ENCODE data around the gene GIPC1. TPM values are rescaled to one million over a fixed set of nuclear protein-coding genes. Genes with fewer than 3 reads are reported as not detected.

The GIPC1 gene, protein sequence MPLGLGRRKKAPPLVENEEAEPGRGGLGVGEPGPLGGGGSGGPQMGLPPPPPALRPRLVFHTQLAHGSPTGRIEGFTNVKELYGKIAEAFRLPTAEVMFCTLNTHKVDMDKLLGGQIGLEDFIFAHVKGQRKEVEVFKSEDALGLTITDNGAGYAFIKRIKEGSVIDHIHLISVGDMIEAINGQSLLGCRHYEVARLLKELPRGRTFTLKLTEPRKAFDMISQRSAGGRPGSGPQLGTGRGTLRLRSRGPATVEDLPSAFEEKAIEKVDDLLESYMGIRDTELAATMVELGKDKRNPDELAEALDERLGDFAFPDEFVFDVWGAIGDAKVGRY
- 47.1 TPM for polyA plus RNA-seq (2013, experiment 1 of 2)
- polyA plus RNA-seq (2013, experiment 2 of 2) = 46.7 TPM

GRCh38 chr19:14496029-14496833, at the start of gene GIPC1:
GIPC1 (minus strand) TSS chr19:14496127; CDS start chr19:14482976, 13,151 bp downstream.
- no peak within 1 kb of the TSS for H2BK15ac ChIP-seq (replicated peaks; ENCODE audit: low read depth)
- H4K5ac ChIP-seq (ENCODE audit: low read length) = peak within 1 kb of the TSS; percentile 33
- H2AK5ac ChIP-seq (ENCODE audit: low read length) = peak within 1 kb of the TSS; percentile 69
- H3K4ac ChIP-seq (ENCODE audit: low read depth, low read length) = peak within 1 kb of the TSS; percentile 22
- no peak within 1 kb of the TSS for H3K23ac ChIP-seq (ENCODE audit: low read length)
- no peak within 1 kb of the TSS for H2BK5ac ChIP-seq (ENCODE audit: low read length)
- H3K79me1 ChIP-seq (ENCODE audit: low read length) = peaks cover 10% of the 10 kb centered on the region
- no peak within 1 kb of the TSS for H2BK120ac ChIP-seq (ENCODE audit: low read depth, low read length)
- H3K4me3 ChIP-seq (ENCODE audit: low read length) = peak within 1 kb of the TSS; percentile 69
- peak; percentile 99 for DNase-seq
- WGBS (ENCODE audit: extremely low coverage, insufficient coverage, low lambda C conversion rate) = no CpG with 5 or more reads among the region's 71 CpGs
- no peaks in the 10 kb centered on the region for H3K36me3 ChIP-seq (ENCODE audit: control insufficient read depth, insufficient read depth, low read length)
- H3K27me3 ChIP-seq (ENCODE audit: insufficient read depth, low read length, poor library complexity) = no peaks in the 10 kb centered on the region
- H3K9ac ChIP-seq (ENCODE audit: low read length) = peak within 1 kb of the TSS; percentile 77
- peaks cover 9% of the 10 kb centered on the region for H3K79me2 ChIP-seq (ENCODE audit: control insufficient read depth, insufficient read depth, low read length)
- H3K18ac ChIP-seq (ENCODE audit: low read length) = peak within 1 kb of the TSS; percentile 82
- H3K27ac ChIP-seq (ENCODE audit: low read depth, low read length) = no peak within 1 kb of the TSS
- peaks cover 2% of the 10 kb centered on the region for H3K4me1 ChIP-seq (ENCODE audit: control insufficient read depth, low read depth, low read length)
- no peak within 1 kb of the TSS for H4K8ac ChIP-seq (ENCODE audit: low read depth, low read length)
- H3K56ac ChIP-seq (ENCODE audit: low read length) = peak within 1 kb of the TSS; percentile 96
- peak within 1 kb of the TSS; percentile 88 for H3K4me2 ChIP-seq (ENCODE audit: low read length)

DNA sequence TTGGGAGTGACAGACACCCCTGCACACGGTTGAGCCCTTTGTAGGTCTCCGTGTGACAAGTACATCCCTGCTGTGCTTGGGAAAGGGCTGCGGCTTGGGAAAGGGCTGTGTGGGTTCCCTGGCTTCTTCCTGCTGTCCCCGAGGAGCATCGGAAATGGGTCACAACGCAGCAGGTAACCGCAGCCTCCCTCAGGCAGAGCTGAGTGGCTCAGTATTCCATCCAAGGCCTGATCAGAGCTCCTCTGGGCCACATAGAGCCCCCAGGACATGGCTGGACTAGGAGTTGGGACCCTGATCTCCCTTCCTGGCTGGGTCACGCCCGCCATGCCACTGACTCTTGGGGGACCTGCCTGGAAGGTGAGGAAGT, 49.8 kb upstream of the GIPC1 start:
- no peak overlapping the region for H3K23ac ChIP-seq (ENCODE audit: low read length)
- H3K4me2 ChIP-seq (ENCODE audit: low read length) = no peak overlapping the region
- H3K27me3 ChIP-seq (ENCODE audit: insufficient read depth, low read length, poor library complexity) = no peaks in the 10 kb centered on the region
- H2BK5ac ChIP-seq (ENCODE audit: low read length) = no peak overlapping the region
- no peak overlapping the region for H3K4ac ChIP-seq (ENCODE audit: low read depth, low read length)
- peaks cover 1% of the 10 kb centered on the region for H3K4me1 ChIP-seq (ENCODE audit: control insufficient read depth, low read depth, low read length)
- no CpG with 5 or more reads among the region's 9 CpGs for WGBS (ENCODE audit: extremely low coverage, insufficient coverage, low lambda C conversion rate)
- no peak overlapping the region for H3K56ac ChIP-seq (ENCODE audit: low read length)
- H3K27ac ChIP-seq (ENCODE audit: low read depth, low read length) = no peak overlapping the region
- no peak overlapping the region for H4K8ac ChIP-seq (ENCODE audit: low read depth, low read length)
- H2BK15ac ChIP-seq (replicated peaks; ENCODE audit: low read depth) = no peak overlapping the region
- H3K79me2 ChIP-seq (ENCODE audit: control insufficient read depth, insufficient read depth, low read length) = no peaks in the 10 kb centered on the region
- no peak overlapping the region for H3K9ac ChIP-seq (ENCODE audit: low read length)
- H3K4me3 ChIP-seq (ENCODE audit: low read length) = no peak overlapping the region
- no peak overlapping the region for H3K18ac ChIP-seq (ENCODE audit: low read length)
- no peak for DNase-seq
- peaks cover 13% of the 10 kb centered on the region for H3K79me1 ChIP-seq (ENCODE audit: low read length)
- no peak overlapping the region for H2AK5ac ChIP-seq (ENCODE audit: low read length)
- H4K5ac ChIP-seq (ENCODE audit: low read length) = no peak overlapping the region
- H3K36me3 ChIP-seq (ENCODE audit: control insufficient read depth, insufficient read depth, low read length) = no peaks in the 10 kb centered on the region
- H2BK120ac ChIP-seq (ENCODE audit: low read depth, low read length) = no peak overlapping the region

GRCh38 chr19:14544977-14545715, 49.2 kb upstream of the GIPC1 start:
- Histone ChIP-seq H3K4me2 (ENCODE audit: low read length) (no peak overlapping the region), H3K79me1 (ENCODE audit: low read length) (peaks cover 13% of the 10 kb centered on the region), H2BK5ac (ENCODE audit: low read length) (no peak overlapping the region), H3K18ac (ENCODE audit: low read length) (no peak overlapping the region), H3K56ac (ENCODE audit: low read length) (no peak overlapping the region), H3K27ac (ENCODE audit: low read depth, low read length) (no peak overlapping the region), H3K4me3 (ENCODE audit: low read length) (no peak overlapping the region), H2AK5ac (ENCODE audit: low read length) (no peak overlapping the region), H3K4ac (ENCODE audit: low read depth, low read length) (no peak overlapping the region), H4K8ac (ENCODE audit: low read depth, low read length) (no peak overlapping the region), H3K23ac (ENCODE audit: low read length) (no peak overlapping the region), H2BK120ac (ENCODE audit: low read depth, low read length) (no peak overlapping the region), H3K36me3 (ENCODE audit: control insufficient read depth, insufficient read depth, low read length) (no peaks in the 10 kb centered on the region), H3K4me1 (ENCODE audit: control insufficient read depth, low read depth, low read length) (peaks cover 1% of the 10 kb centered on the region), H2BK15ac (replicated peaks; ENCODE audit: low read depth) (no peak overlapping the region), H4K5ac (ENCODE audit: low read length) (no peak overlapping the region), H3K9ac (ENCODE audit: low read length) (no peak overlapping the region), H3K79me2 (ENCODE audit: control insufficient read depth, insufficient read depth, low read length) (no peaks in the 10 kb centered on the region), H3K27me3 (ENCODE audit: insufficient read depth, low read length, poor library complexity) (no peaks in the 10 kb centered on the region)
- no peak for DNase-seq
- no CpG with 5 or more reads among the region's 21 CpGs for WGBS (ENCODE audit: extremely low coverage, insufficient coverage, low lambda C conversion rate)

DNA sequence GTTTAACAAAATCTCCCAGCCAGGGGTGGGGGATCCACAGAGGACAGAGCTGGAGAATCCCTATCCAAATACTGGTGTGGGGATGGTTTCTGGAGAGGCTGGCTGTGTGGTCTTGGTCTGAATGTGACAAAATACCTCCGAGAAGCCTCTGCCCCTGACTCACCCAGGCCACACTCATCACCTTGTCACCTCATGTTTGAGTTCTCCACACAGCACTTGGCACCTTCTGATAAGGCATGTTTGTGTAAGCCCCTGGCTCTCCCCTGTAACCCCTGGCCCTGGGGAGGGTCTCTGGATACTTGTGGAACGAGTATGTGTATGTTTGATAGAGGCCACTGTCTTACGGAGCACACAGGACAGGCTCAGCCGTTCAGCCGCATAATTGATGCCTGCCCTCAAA, 48.1 kb upstream of the GIPC1 start:
- Histone ChIP-seq H3K23ac (ENCODE audit: low read length) (no peak overlapping the region), H3K4me1 (ENCODE audit: control insufficient read depth, low read depth, low read length) (peaks cover 1% of the 10 kb centered on the region), H3K27ac (ENCODE audit: low read depth, low read length) (no peak overlapping the region), H2AK5ac (ENCODE audit: low read length) (no peak overlapping the region), H3K36me3 (ENCODE audit: control insufficient read depth, insufficient read depth, low read length) (no peaks in the 10 kb centered on the region), H3K79me1 (ENCODE audit: low read length) (peaks cover 15% of the 10 kb centered on the region), H3K18ac (ENCODE audit: low read length) (no peak overlapping the region), H3K27me3 (ENCODE audit: insufficient read depth, low read length, poor library complexity) (no peaks in the 10 kb centered on the region), H3K4me3 (ENCODE audit: low read length) (no peak overlapping the region), H2BK15ac (replicated peaks; ENCODE audit: low read depth) (no peak overlapping the region), H4K8ac (ENCODE audit: low read depth, low read length) (no peak overlapping the region), H2BK120ac (ENCODE audit: low read depth, low read length) (no peak overlapping the region), H4K5ac (ENCODE audit: low read length) (no peak overlapping the region), H3K4me2 (ENCODE audit: low read length) (no peak overlapping the region), H2BK5ac (ENCODE audit: low read length) (no peak overlapping the region), H3K56ac (ENCODE audit: low read length) (no peak overlapping the region), H3K4ac (ENCODE audit: low read depth, low read length) (no peak overlapping the region), H3K79me2 (ENCODE audit: control insufficient read depth, insufficient read depth, low read length) (no peaks in the 10 kb centered on the region), H3K9ac (ENCODE audit: low read length) (no peak overlapping the region)
- WGBS (ENCODE audit: extremely low coverage, insufficient coverage, low lambda C conversion rate) = no CpG with 5 or more reads among the region's 5 CpGs
- peak; percentile 42 for DNase-seq

DNA sequence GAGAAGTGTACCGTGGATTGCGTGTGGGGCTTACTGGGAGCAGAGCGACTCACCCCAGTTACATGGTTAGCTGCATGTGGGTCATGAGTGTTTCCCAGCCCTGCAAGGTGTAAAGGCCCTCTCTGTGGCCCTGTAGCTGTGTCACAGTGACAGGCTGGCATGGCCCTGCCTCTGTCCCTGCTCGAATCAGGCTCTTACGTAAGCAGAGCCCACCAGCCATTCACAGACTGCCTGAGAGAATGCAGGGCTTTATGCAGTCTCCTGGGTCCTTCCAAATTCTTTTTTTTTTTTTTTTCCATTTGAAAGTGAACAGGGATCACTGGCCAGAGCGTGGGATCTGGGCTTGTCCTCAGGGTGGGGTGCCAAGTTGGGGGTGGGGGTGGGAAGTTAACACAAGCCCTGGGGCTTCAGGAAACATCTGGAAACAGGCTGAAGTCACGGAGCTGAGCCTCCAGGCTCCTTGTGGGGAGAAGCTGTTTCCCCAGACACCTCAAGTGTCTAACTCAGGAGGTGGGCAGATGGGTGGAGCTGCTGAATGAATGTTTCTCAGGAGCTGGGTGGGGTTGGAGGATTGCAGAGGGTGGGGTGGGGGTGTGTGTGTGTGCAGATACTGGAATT, 46.9 kb upstream of the GIPC1 start:
- H3K27me3 ChIP-seq (ENCODE audit: insufficient read depth, low read length, poor library complexity) = no peaks in the 10 kb centered on the region
- no peak overlapping the region for H3K4ac ChIP-seq (ENCODE audit: low read depth, low read length)
- H3K27ac ChIP-seq (ENCODE audit: low read depth, low read length) = no peak overlapping the region
- peaks cover 5% of the 10 kb centered on the region for H3K4me1 ChIP-seq (ENCODE audit: control insufficient read depth, low read depth, low read length)
- DNase-seq = peak; percentile 40
- peaks cover 4% of the 10 kb centered on the region for H3K79me2 ChIP-seq (ENCODE audit: control insufficient read depth, insufficient read depth, low read length)
- H4K8ac ChIP-seq (ENCODE audit: low read depth, low read length) = no peak overlapping the region
- H3K23ac ChIP-seq (ENCODE audit: low read length) = no peak overlapping the region
- no peak overlapping the region for H3K18ac ChIP-seq (ENCODE audit: low read length)
- no peak overlapping the region for H2BK5ac ChIP-seq (ENCODE audit: low read length)
- no peak overlapping the region for H2BK120ac ChIP-seq (ENCODE audit: low read depth, low read length)
- H2BK15ac ChIP-seq (replicated peaks; ENCODE audit: low read depth) = no peak overlapping the region
- no peak overlapping the region for H3K4me2 ChIP-seq (ENCODE audit: low read length)
- H3K79me1 ChIP-seq (ENCODE audit: low read length) = peaks cover 20% of the 10 kb centered on the region
- H3K9ac ChIP-seq (ENCODE audit: low read length) = no peak overlapping the region
- H2AK5ac ChIP-seq (ENCODE audit: low read length) = no peak overlapping the region
- H3K4me3 ChIP-seq (ENCODE audit: low read length) = no peak overlapping the region
- no peaks in the 10 kb centered on the region for H3K36me3 ChIP-seq (ENCODE audit: control insufficient read depth, insufficient read depth, low read length)
- H3K56ac ChIP-seq (ENCODE audit: low read length) = no peak overlapping the region
- WGBS (ENCODE audit: extremely low coverage, insufficient coverage, low lambda C conversion rate) = no CpG with 5 or more reads among the region's 7 CpGs
- no peak overlapping the region for H4K5ac ChIP-seq (ENCODE audit: low read length)

Measured in mesendoderm (in vitro differentiated cells).